ENCODE measurements around the gene CALCA.
"Not testable (repeated sequence)": the region's sequence is repeated elsewhere in the genome, so short reads cannot be mapped to it uniquely, and the experiment has no call there.

Gene CALCA, protein sequence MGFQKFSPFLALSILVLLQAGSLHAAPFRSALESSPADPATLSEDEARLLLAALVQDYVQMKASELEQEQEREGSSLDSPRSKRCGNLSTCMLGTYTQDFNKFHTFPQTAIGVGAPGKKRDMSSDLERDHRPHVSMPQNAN

DNA sequence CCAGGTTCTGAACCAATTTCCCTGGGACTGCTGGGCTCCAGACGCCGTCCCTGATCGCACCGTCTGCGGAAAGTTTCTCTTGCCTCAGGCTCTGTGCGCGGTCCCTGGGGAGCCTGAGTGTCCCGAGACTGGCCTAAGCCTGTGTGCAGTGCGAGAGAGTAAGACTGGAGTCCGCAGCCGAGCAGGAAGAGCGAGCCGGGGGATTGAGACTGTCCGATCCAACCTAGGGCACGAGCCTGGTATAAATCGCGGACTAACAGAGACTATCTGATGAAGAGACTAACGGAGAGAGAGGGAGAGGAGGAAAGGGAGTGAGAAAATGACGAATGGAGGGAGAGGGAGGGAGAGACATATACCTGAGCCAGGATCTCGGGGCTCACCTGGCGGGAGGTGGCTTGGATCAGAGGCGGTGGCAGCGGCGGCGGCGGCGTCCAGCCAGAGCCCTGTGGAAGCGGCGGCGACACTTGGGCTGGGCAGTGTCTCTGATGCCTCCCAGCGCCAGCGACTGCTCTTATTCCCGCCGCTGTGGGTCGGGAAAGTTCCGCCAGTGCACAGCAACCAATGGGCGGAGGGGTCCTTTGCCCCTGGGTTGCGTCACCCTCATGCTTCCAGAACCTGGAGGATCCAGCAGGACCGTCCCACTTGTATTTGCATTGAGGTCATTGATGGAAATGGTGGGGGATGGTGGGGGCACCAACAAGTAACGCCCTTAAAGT lies at the start of gene CALCA:
TSS of gene CALCA (minus strand) at position 487 of the 716 bp plus-strand sequence. CDS start 1,159 bp downstream, outside the sequence.
- no peak for DNase-seq

DNA sequence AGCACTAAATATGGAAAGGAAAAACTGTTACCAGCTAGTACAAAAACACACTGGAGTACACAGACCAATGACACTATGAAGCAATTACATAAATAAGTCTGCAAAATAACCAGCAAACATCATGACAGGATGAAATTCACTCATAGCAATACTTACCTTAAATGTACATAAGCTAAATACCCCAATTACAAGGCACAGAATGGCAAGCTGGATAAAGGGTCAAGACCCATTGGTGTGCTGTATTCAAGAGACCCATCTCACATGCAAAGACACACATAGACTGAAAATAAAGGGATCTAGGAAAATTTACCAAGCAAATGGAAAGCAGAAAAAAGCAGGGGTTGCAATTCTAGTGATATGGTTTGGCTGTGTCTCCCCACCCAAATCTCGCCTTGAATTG lies 44.0 kb upstream of the CALCA start:
- no peak for DNase-seq

DNA sequence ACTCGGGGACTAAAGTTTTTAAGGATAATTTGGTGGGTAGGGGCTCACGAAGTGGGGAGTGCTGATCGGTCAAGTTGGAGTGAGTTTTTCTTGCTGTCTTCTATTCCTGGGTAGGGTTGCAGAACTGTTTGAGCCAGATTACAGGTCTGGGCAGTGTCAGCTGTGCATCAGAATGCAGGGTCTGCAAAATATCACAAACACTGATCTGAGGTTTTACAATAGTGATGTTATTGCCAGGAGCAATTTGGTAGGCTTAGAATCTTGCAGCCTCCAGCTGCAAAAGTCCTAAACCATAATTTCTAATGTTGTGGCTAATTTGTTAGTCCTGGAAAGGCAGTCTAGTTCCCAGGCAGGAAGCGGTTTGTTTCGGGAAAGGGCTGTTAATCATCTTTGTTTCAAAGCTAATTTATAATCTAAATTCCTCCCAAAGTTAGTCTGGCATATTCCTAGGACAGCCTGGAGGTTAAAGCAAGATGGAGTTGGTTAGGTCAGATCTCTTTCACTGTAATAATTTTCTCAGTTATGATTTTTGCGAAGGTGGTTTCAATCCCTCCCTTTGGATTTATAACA lies 39.7 kb upstream of the CALCA start:
- no peak for DNase-seq

DNA sequence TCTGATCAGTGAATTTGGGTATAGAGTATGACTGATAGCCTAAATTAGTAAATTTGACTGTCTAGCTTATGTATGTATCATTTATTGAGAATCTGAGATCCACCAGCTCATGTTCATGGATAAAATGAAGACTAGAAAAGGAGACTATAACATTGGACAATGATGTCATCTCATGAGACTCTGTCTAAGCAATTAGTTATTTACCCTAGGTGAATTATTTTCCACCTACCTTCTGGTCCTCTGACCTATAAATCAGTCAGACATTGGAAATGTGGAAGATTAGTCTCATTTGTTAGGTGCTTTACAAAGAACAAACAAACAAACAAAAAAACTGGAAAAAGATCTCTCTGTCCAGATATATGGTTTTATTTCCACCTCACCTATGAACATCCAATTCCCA lies 38.7 kb upstream of the CALCA start:
- DNase-seq: no peak

DNA sequence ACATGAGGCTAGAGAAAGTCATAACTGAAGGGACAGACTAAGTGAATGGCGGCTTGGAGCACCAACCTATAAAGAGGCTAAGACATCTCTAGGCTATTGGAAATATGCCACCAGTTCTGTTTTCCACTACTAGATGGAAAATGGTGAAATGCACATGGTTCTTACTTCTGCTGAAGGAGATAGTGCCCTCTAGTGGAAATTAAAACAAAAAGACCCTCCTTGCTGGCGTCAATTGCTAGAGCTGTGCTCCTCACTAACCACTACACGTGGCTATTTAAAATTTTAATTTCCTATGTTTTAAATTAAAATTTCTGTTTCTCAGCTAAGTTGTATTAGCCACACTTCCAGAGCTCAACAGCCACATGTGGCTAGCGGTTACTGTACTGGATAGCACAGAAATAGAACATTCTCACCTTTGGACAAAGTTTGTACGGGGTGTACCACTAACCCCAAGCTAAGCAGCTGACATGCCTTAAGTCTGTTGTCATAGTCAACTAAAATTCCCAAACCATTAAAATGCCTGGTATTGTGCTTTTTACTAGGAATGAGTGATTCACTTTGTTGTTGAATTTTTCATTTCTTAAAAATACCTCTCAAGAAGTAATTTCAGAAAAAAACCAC lies 34.1 kb upstream of the CALCA start:
- DNase-seq: no peak

DNA sequence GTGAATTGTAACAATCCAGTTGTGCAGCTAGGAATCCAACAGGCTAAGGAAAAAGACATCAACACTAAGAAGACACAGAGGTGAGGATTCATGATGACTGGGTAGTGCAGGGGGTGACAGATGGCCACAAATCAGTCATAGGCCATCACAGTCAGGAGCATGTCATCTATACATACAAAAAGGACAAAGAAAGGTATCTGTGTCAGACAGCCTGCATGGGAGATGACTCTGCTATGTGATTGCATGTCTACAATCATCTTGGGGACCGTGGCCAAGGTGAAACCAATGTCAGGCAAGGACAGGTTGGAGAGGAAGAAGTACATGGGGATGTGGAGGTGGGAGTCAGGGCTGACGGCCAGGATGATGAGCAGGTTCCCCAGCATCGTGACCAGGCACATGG lies 16.0 kb upstream of the CALCA start:
- DNase-seq: not testable (repeated sequence)

DNA sequence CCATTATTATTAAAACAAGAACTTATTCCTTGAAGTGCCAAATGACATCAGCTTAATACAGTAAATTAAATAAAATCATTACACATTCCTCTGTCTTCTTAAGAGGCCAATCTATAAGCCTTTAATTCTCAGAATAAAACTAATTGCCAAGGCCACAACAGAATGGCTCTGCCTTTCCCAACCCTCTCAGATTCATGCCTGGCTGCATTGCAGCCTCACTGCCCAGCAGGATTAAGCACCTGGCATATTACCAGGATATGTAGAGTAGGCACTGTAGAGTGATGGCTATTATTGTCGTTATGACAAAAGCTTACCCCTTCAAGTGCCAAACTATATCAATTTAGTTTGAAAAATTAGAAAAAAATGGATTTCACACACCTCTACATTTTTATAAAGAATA lies 9.4 kb upstream of the CALCA start:
- DNase-seq: no peak

DNA sequence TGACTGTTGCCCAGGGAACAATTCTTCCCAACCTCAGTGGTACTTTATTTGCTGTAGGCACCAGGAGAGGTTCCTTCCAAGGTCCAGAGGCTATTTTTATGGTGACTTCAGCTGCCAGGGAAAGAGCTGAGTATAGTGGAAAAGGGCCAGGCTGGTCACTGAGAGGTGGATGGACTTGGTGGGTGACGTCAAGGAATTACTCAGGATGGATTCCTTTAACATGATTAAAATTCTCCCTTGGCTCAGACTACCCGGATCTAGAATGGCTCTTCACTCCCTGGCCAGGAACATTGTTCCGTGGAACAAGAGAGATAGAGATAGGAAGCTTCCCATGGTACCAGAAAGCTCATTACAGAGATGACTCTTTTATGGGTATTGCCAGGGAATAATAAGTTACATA lies 8.7 kb upstream of the CALCA start:
- no peak for DNase-seq

DNA sequence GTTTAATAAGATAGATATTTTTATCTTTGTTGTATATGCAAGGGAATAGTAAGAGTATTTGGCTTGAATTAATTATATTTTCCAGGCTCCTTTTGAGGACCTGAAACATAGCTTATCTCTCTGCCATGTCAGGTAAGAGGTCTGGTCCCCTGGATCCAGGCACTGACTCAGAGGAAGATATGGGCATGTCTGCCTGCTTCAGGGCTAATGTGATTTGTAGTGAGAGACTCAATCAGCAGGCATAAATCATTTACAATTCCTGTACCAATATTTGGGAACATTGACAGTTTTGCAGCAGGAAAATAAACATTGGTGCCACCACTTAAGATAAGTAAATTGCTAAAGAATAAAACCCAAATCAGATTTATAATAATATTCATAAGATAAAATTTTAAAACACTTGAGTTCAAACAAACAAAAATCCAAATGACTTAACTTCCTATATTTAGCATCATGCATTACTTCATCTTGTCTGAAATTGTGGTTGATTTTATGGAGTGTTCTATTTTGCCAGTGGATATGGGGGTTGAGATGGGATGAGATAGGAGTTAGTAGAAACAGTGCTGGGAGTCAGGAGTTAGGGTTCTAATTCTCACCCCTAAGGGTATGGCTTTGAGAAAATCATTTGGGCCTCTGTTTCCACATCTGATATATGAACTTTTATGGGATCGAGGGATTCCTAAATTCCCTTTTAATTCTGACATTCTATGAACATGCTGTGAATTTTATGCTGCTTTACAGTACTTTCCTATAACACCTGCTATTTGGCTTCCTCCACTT lies 5.1 kb upstream of the CALCA start:
- no peak for DNase-seq

DNA sequence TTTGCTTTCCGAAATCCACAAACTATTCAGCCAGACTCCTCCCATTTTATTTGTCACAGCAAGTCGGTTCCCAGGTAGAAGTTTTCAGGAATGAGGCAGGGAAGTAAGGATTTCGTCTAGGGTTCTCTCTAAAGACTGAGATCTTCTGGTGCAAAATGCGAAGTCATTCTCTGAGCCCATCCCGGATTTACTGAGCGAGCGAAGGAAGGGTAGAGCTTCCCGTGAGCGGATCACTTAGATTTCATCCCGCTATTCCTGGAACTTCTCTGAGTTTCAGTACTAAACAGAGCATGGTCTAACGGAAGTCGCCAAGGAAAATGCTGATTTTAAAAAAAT lies 3.1 kb upstream of the CALCA start:
- no peak for DNase-seq

DNA sequence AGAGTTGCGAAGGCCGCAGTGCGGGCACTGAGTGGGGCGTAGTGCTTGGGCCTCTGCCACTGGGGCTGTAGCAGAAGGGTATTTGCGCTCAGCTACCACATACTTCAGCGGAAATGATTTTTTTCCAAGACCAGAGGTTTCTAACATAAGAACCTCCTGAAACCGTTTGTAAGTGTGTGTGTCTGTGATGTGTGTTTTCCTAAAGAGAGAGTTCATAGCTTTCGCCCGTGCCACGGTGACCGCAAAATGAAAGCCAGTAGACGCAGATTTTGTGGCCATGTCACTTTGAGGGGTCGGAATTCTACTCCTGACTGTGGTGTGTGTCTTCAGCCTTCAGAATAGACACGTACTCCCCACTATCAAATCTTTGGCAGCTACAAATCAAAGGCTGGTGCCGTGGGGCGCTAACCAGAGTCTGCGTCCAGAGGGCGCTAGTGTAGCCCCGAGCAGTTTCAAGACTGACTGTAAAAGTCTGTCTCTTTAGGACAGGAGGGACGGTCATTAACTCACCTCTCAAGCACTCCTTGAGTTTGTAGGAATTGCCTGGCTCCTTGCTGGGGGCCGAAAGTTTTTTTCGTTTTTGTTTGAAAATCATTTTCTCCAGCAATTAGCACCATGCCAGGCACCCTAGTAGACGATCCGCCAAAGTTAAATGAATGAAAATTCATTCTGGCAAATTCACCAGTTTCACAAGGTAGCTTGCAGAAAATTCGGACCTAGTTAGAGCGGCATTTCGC lies 2.5 kb upstream of the CALCA start:
- no peak for DNase-seq

DNA sequence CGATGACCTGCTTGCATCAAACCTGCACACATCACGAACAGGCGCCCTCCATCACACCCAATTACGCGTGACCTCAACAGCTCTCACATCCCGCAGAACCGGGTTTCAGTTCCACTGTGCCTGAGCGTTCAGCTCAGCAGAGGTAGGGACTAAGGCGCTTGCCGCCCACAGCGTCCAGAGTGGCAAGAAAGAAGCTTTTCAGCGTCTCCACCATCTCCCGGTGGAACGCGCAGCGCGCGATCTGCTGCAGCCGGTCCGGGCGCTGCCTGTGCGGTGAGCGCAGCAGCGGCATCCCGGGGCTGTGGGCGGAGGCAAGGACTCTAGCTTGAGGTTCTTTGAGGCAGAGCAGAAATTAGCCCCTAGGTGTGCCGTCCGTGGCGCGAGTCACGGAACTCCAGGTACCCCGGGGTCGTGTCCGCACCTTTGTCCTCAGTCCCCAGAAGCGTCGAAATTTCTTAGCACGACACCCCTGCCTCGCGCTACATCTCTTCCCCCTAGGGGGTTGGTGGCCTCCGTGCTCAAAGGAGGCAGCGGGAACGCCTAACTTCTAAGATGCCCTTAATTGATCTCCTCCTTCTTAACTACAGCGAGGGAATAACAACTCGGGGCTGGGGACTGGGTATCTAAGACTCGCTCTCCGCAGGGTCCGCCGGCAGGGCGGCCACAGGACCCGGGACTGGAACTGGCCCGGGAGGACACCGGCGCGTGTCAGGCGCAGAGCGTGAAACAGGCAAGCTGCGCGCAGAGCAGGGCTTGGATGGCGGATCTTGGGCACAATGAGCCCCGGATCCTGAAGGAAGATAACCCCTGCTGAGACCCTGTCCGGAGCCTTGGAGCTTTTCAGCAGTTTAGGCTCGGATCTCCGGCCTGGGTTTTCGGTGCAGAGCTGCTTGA lies 1.7 kb upstream of the CALCA start:
- no peak for DNase-seq

DNA sequence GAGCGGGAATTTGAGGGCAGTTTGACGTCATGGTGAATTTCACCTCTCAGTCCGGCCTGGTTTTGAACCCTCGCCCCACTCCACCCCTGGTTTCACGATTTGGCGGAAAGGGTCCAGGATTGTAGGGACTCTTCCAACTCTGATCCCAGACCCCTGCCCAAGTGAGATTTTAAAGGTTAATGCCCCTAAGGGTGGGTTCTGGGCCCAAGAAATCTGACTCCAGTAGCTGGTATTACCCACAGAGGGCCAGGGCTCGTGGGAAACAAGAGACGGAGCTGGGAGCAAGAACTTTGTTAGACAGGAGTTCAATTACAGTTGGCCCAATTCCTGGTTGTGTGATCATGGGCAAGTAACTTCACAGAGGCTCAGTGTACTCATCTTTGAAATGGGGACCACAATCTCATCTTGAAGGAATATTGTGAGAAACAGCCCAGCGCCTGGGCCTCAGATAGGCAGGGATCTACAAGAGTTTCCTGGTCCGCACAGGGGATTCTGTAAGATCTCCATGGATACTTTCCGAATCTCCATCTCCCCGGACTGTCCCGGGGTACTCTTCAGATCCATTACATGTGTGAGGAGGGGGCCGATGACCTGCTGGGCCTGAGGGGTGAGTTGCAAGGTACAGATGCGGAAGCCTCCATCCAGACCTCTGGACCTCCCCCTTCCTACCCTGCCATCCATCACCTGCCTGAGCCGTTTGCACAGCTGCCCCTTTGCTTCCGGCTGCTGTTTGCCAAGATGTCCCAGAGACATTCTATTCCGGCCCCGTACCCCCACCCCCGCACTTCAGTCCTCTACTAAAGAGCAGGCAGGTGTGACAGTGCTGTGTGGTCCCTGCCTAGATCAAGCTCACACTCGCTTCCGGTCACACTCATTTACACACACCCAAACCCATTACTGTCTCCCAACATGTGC lies 687 bp upstream of the CALCA start:
- DNase-seq: no peak

DNA sequence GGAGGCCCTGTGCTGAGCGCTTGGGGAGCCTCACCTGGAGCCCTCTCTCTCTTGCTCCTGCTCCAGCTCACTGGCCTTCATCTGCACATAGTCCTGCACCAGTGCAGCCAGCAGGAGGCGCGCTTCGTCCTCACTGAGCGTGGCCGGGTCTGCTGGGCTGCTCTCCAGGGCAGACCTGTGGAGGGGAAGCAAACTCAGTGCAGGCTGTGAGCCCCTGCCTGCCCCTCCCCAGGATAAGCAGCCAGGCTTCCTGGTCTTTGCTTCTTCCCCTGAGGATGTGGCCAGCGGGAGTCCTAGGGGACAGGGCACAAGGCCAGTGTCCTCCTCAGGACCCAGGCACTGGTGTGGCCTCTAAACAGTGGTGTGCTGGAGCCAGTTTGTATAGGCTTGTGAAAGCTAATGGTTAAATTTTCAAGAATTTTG lies 2.2 kb downstream of the CALCA start:
- DNase-seq: no peak

DNA sequence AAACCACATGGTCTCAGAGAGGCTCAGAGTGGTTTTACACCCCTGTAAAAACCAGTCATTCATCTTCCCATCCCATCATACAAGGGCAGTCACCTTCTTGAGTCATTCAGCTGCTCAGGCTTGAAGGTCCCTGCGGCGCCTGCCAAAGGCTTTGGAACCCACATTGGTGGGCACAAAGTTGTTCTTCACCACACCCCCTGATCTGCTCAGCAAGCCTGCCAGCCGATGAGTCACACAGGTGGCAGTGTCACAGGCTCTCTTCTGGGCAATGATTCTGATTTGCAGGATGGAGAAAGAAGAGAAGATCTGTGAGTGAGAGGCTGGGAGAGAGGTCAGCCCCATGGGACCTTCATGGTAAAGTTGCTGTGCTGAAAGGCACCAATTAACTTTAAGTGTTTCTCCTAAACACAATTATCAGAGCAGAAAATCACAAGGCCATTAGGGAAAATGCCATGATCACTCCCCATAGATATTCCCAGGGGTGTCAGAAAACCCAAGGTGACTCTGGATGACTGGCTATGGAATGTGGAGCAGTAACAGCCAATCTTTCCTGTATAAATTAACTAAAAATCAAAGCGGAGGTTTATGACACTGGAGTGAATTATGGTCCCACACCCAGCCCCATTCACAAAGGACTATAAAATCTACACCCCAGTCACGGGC lies 4.4 kb downstream of the CALCA start:
- no peak for DNase-seq

DNA sequence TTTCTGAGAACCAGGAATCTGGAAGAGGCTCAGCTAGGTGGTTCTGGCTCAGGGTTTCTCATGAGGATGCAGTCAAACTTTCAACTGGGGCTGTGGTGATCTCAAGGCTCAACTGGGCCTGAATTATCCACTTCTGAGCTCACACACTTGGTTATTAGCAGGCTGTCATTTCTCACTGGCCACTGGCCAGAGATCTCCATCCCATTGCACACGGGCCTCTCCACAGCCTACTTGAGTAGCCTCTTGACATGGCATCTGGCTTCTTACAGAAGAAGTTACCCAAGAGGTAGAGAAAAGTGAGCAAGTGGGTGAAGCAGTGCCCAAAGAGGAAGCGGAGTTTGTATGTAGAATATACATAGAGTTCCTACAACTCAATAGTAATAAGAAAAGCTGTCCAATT lies 16.0 kb downstream of the CALCA start:
- no peak for DNase-seq

DNA sequence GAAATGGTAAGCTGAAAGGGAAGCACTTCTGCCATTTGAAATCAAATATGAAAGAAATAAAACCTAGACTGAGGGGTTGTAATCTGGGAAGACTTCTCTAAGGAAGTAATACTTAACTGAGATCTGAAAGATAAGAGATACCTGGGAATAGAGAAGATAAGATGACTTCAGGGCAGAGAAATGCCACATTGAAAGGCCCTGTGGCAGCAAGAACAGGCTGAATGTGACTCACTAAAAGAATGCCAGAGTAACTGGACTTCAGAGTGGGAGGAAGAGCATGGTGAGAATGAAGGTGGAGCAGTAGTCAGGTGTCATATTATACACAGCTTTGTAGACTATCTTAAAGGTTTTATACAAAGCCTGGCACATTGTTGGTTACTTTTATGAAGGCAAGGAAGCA lies 17.6 kb downstream of the CALCA start:
- no peak for DNase-seq

DNA sequence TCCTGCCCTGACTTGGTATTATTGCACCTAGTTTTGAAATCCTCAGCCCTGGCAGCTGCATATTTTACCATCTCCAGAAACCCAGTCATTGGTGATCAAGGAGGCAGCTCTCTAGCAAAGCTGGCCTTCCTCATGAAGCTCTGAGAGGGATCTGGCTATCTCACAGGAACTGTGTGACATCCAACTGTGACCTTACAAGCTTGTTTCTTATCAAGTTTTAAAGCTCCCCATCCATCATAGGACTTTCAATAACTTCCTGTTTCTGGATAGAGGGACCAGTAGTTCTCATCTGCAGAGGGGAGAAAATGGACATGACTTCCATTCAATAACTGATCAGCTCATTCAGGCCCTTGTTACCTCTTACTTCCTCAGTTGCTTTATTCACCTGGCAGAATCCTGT lies 18.2 kb downstream of the CALCA start:
- DNase-seq: no peak

DNA sequence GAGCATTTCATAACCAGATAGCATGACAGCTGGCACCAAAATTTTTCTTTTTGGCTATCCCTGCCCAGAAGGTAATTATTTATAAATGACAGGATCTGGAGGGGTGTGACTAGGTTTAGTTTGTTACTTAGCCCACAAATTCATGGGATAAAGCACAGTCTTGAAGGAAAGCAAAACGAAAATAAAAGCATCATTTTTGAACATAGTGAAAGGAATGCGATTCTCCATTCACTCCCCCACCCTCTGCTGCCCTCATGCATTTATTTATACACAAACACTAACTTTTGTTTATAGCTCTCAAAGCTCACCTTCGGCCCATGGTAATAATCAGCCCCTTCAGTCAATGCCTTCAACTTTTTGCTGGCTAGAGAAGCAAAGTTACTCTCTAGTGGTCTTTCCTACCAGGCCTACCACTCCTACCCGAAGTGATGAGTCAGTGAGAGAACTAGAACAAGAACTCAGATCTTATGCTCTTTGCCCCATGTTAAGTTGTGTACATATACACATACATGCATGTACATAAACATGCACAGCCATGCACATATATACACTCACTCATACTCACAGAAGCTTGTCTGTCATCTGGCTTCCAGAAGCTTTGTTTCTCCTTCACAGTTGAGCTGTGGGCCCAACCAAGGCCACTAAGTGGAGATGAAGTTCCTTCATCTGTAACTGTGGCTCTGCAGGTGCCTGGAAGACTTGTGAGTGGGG lies 22.6 kb downstream of the CALCA start:
- no peak for DNase-seq

Data from NCI-H2171 (cell line).